Trophoblast cell (in vitro differentiated cells and primary cell): ENCODE data around the gene CFAP126.
A peak's percentile ranks its signal among the peaks of the same experiment; 100 is the strongest.
"Not testable (repeated sequence)": the region's sequence is repeated elsewhere in the genome, so short reads cannot be mapped to it uniquely, and the experiment has no call there.

Experiments used
- DNase-seq, 2 donors: peaks; one replicate each; pipeline ENCODE4 v3.0.0-alpha.2; 2016
- H2AFZ ChIP-seq: 2 replicates; pipeline ENCODE4 v1.6.1; 2013; ENCODE audit warnings: low read length, moderate library complexity, mild to moderate bottlenecking; ENCODE audit not compliant: insufficient read depth, poor library complexity
- H2AK5ac ChIP-seq: 2 replicates; pipeline ENCODE4 v1.6.1; 2013; ENCODE audit warnings: mild to moderate bottlenecking, low read length
- H2BK120ac ChIP-seq: 2 replicates; pipeline ENCODE4 v1.6.1; 2013; ENCODE audit warnings: low read length, mild to moderate bottlenecking, moderate library complexity; ENCODE audit not compliant: insufficient read depth, poor library complexity
- H2BK12ac ChIP-seq: 2 replicates; pipeline ENCODE4 v1.6.1; 2013; ENCODE audit warnings: mild to moderate bottlenecking, low read length, moderate library complexity
- H2BK5ac ChIP-seq: 2 replicates; pipeline ENCODE4 v1.6.1; 2013; ENCODE audit warnings: low read length, low read depth, moderate library complexity, mild to moderate bottlenecking; ENCODE audit not compliant: poor library complexity
- H3K14ac ChIP-seq: 2 replicates; pipeline ENCODE4 v1.6.1; 2013; ENCODE audit warnings: mild to moderate bottlenecking, low read length
- H3K18ac ChIP-seq: 2 replicates; pipeline ENCODE4 v1.6.1; 2013; ENCODE audit warnings: mild to moderate bottlenecking, low read length
- H3K23ac ChIP-seq: 2 replicates; pipeline ENCODE4 v1.6.1; 2013; ENCODE audit warnings: low read length
- H3K27ac ChIP-seq: 2 replicates; pipeline ENCODE4 v1.5.1; 2013; ENCODE audit warnings: low read depth, mild to moderate bottlenecking, inconsistent platforms, low read length, moderate library complexity
- H3K27me3 ChIP-seq: 2 replicates; pipeline ENCODE4 v1.6.1; 2013; ENCODE audit warnings: inconsistent platforms, mild to moderate bottlenecking, low read length, moderate library complexity; ENCODE audit not compliant: insufficient read depth
- H3K36me3 ChIP-seq, 2 experiments: 1 replicate in 1 of 2; 2 replicates in 1 of 2; pipeline ENCODE4 v1.6.1; 2013; ENCODE audit warnings: low read length in 2 of 2, mild to moderate bottlenecking in 2 of 2, moderate library complexity in 1 of 2; ENCODE audit not compliant: insufficient read depth in 2 of 2, control insufficient read depth in 1 of 2
- H3K4ac ChIP-seq: 2 replicates; pipeline ENCODE4 v1.6.1; 2013; ENCODE audit warnings: low read depth, mild to moderate bottlenecking, low read length, moderate library complexity
- H3K4me1 ChIP-seq, 2 experiments: 1 replicate in 1 of 2; 2 replicates in 1 of 2; pipeline ENCODE4 v1.6.1; 2013; ENCODE audit warnings: low read length in 2 of 2, mild to moderate bottlenecking in 2 of 2, moderate library complexity in 1 of 2; ENCODE audit not compliant: insufficient read depth in 2 of 2, control insufficient read depth in 1 of 2
- H3K4me2 ChIP-seq: 2 replicates; pipeline ENCODE4 v1.6.1; 2013; ENCODE audit warnings: inconsistent platforms, mild to moderate bottlenecking, low read length, moderate library complexity
- H3K4me3 ChIP-seq: 2 replicates; pipeline ENCODE4 v1.5.1; 2013; ENCODE audit warnings: mild to moderate bottlenecking, low read depth, low read length, inconsistent platforms
- H3K79me1 ChIP-seq: one replicate; pipeline ENCODE4 v1.6.1; 2013; ENCODE audit warnings: low read length
- H3K79me2 ChIP-seq: 2 replicates; pipeline ENCODE4 v1.6.1; 2013; ENCODE audit warnings: low read length, mild to moderate bottlenecking; ENCODE audit not compliant: control insufficient read depth, insufficient read depth, poor library complexity
- H3K9ac ChIP-seq: 2 replicates; pipeline ENCODE4 v1.6.1; 2013; ENCODE audit warnings: mild to moderate bottlenecking, low read length
- H3K9me3 ChIP-seq: 2 replicates; pipeline ENCODE4 v1.6.1; 2013; ENCODE audit warnings: low read depth, mild to moderate bottlenecking, control low read depth, inconsistent platforms, low read length; ENCODE audit not compliant: insufficient read depth
- H4K12ac ChIP-seq: 2 replicates; pipeline ENCODE4 v1.6.1; 2013; ENCODE audit warnings: low read depth, mild to moderate bottlenecking, low read length, moderate library complexity
- H4K8ac ChIP-seq: 2 replicates; pipeline ENCODE4 v1.6.1; 2013; ENCODE audit warnings: low read depth, mild to moderate bottlenecking, low read length, moderate library complexity
- H4K91ac ChIP-seq: one replicate; pipeline ENCODE4 v1.6.1; 2013; ENCODE audit warnings: low read depth, mild to moderate bottlenecking, low read length, moderate library complexity
- WGBS: extraction: QIAGEN DNeasy Blood & Tissue Kit; methylation state at CpG from one replicate; pipeline ENCODE4 v1.1.7; 2013; ENCODE audit warnings: missing lambda C conversion rate; ENCODE audit not compliant: insufficient read length, insufficient coverage; ENCODE audit errors: extremely low coverage; 5-methylcytosine and 5-hydroxymethylcytosine counted together

The CFAP126 gene

DNA sequence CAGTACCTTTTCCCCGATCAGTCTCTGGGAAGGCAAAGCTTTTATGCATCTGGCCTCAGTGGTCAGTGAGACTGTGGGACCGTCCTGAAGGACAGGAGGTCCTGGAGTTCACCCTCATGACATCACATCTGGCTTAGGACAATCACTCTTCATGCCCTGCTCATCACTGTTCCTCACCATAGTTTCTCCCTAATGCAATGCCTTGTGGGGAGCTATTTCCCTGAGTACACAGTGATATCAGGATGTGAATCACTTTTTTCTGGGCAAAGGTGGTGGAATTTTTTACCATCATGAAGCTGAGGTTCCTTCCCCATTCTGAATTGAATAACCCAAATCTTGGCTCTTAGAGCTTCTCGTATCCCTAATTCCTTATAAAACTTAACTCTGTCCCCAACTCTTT, 34.8 kb upstream of the CFAP126 start:
- no CpG with 5 or more reads among the region's 3 CpGs for WGBS
- Histone ChIP-seq H3K27me3 (no peaks in the 10 kb centered on the region), H3K79me2 (peaks cover 4% of the 10 kb centered on the region), H3K18ac (no peak overlapping the region), H2AK5ac (no peak overlapping the region), H3K79me1 (peaks cover 11% of the 10 kb centered on the region), H3K4me2 (no peak overlapping the region), H2AFZ (no peak overlapping the region), H4K8ac (no peak overlapping the region), H3K27ac (no peak overlapping the region), H3K14ac (no peak overlapping the region), H3K4ac (no peak overlapping the region), H3K4me3 (no peak overlapping the region), H2BK120ac (no peak overlapping the region), H3K23ac (no peak overlapping the region), H2BK5ac (no peak overlapping the region), H4K91ac (no peak overlapping the region), H4K12ac (no peak overlapping the region), H2BK12ac (no peak overlapping the region), H3K9me3 (no peaks in the 10 kb centered on the region), H3K9ac (no peak overlapping the region), H3K4me1 (peaks cover 0 to 3% of the 10 kb centered on the region in 2 experiments), H3K36me3 (no peaks in the 10 kb centered on the region)
- DNase-seq = no peak

- H2BK12ac ChIP-seq = no peak overlapping the region
- H3K79me1 ChIP-seq = peaks cover 11% of the 10 kb centered on the region
- H2BK5ac ChIP-seq = peak overlapping the region; percentile 92
- H3K9ac ChIP-seq = peak overlapping the region; percentile 82
- H2AK5ac ChIP-seq = no peak overlapping the region
- no peaks in the 10 kb centered on the region for H3K36me3 ChIP-seq
- peak overlapping the region; percentile 99 for H4K12ac ChIP-seq
- peak overlapping the region; percentile 96 for H3K27ac ChIP-seq
- peak overlapping the region; percentile 91 for H2BK120ac ChIP-seq
- no CpG with 5 or more reads among the region's 53 CpGs for WGBS
- H4K91ac ChIP-seq = peak overlapping the region; percentile 92
- H3K18ac ChIP-seq = peak overlapping the region; percentile 90
- peak overlapping the region; percentile 95 for H2AFZ ChIP-seq
- H3K27me3 ChIP-seq = no peaks in the 10 kb centered on the region
- H3K9me3 ChIP-seq = no peaks in the 10 kb centered on the region
- H3K4me1 ChIP-seq = peaks cover 0 to 3% of the 10 kb centered on the region in 2 experiments
- peak overlapping the region; percentile 99 for H4K8ac ChIP-seq
- peak overlapping the region; percentile 88 for H3K14ac ChIP-seq
- peak overlapping the region; percentile 79 for H3K4me3 ChIP-seq
- peak; percentile 84 to 97 for DNase-seq
- H3K79me2 ChIP-seq = peaks cover 4% of the 10 kb centered on the region
- peak overlapping the region; percentile 74 for H3K4me2 ChIP-seq
- peak overlapping the region; percentile 60 for H3K4ac ChIP-seq
- H3K23ac ChIP-seq = no peak overlapping the region
Observed at GRCh38 chr1:161399257-161399998, 31.8 kb upstream of the CFAP126 start.

DNA sequence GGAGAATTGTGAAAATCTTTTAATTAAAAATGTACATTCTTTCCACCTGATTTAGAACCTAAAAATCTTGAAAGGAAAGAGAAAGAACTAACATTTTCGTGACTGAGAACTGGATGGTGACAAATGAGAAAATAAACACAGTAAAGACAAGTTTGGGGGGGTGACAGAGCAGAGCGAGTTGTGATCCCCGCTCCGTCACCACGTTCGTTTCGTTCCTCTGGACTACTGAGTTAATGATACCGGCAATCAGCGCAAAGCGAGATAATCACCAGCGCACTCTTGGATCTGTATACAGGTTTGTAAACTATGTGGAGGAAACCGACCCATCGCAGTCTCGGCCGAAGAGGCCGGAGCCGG, 31.2 kb upstream of the CFAP126 start:
- no CpG with 5 or more reads among the region's 17 CpGs for WGBS
- no peak for DNase-seq
- H4K91ac ChIP-seq = peak overlapping the region; percentile 92
- no peak overlapping the region for H2BK5ac ChIP-seq
- no peaks in the 10 kb centered on the region for H3K36me3 ChIP-seq
- peak overlapping the region; percentile 96 for H3K27ac ChIP-seq
- H4K12ac ChIP-seq = peak overlapping the region; percentile 99
- H3K18ac ChIP-seq = peak overlapping the region; percentile 90
- H2AK5ac ChIP-seq = no peak overlapping the region
- peak overlapping the region; percentile 79 for H3K4me3 ChIP-seq
- peak overlapping the region; percentile 74 for H3K9ac ChIP-seq
- H3K4me2 ChIP-seq = peak overlapping the region; percentile 74
- peaks cover 4% of the 10 kb centered on the region for H3K79me2 ChIP-seq
- H2BK12ac ChIP-seq = no peak overlapping the region
- H2AFZ ChIP-seq = peak overlapping the region; percentile 95
- no peak overlapping the region for H3K23ac ChIP-seq
- H3K4me1 ChIP-seq = peaks cover 0 to 3% of the 10 kb centered on the region in 2 experiments
- peak overlapping the region; percentile 4 for H3K4ac ChIP-seq
- H3K79me1 ChIP-seq = peaks cover 11% of the 10 kb centered on the region
- no peak overlapping the region for H2BK120ac ChIP-seq
- no peaks in the 10 kb centered on the region for H3K9me3 ChIP-seq
- H4K8ac ChIP-seq = peak overlapping the region; percentile 99
- no peak overlapping the region for H3K14ac ChIP-seq
- no peaks in the 10 kb centered on the region for H3K27me3 ChIP-seq

DNA sequence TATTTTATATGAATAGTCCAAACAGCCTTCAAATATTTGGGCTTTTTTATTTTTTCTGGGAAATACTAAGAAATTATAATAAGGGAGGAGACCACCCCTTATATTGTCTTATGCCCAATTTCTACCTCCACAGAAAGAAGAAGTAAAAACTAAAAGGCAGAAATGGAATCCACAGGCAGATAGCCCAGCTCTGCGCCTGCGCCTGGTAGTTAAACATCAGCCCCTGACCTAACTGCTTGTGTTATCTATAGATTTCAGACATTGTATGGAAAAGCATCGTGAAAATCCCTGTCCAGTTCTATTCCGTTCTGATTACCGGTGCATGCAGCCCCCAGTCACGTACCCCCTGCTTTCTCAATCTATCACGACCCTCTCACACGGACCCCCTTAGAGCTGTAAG, 29.4 kb upstream of the CFAP126 start:
- H3K9ac ChIP-seq, H4K91ac ChIP-seq, H3K27me3 ChIP-seq, H3K27ac ChIP-seq, H2AFZ ChIP-seq, H3K4me2 ChIP-seq, H3K23ac ChIP-seq, H3K9me3 ChIP-seq, H3K14ac ChIP-seq, H2BK12ac ChIP-seq, H3K4me3 ChIP-seq, H2BK120ac ChIP-seq, H3K4me1 ChIP-seq, H3K18ac ChIP-seq, H2AK5ac ChIP-seq, H4K12ac ChIP-seq, DNase-seq, H2BK5ac ChIP-seq, H4K8ac ChIP-seq, H3K36me3 ChIP-seq, H3K79me2 ChIP-seq, H3K4ac ChIP-seq: not testable (repeated sequence)
- H3K79me1 ChIP-seq = peaks cover 11% of the 10 kb centered on the region
- WGBS = no CpG with 5 or more reads among the region's 8 CpGs
